ENCODE measurements around the gene OR2L3.
"Not testable (repeated sequence)": the region's sequence is repeated elsewhere in the genome, so short reads cannot be mapped to it uniquely, and the experiment has no call there.

DNA sequence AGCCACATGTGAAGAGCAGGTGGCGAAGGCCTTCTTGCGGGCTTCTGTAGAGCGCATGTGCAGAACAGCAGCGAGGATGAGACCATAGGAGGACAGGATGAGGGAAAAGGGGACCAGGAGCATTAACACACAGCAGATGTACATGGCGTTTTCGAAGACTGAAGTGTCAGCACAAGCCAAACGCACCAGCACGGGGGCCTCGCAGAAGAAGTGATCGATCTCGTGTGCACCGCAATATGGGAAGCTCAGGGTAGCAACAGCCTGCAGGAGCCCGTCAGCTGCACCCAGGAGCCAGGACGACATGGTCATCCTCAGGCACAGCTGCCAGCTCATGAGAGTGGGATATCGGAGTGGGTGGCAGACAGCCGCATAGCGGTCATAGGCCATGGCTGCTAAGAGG, 37.2 kb downstream of the OR2L3 start:
- TF ChIP-seq, protein P1, sequence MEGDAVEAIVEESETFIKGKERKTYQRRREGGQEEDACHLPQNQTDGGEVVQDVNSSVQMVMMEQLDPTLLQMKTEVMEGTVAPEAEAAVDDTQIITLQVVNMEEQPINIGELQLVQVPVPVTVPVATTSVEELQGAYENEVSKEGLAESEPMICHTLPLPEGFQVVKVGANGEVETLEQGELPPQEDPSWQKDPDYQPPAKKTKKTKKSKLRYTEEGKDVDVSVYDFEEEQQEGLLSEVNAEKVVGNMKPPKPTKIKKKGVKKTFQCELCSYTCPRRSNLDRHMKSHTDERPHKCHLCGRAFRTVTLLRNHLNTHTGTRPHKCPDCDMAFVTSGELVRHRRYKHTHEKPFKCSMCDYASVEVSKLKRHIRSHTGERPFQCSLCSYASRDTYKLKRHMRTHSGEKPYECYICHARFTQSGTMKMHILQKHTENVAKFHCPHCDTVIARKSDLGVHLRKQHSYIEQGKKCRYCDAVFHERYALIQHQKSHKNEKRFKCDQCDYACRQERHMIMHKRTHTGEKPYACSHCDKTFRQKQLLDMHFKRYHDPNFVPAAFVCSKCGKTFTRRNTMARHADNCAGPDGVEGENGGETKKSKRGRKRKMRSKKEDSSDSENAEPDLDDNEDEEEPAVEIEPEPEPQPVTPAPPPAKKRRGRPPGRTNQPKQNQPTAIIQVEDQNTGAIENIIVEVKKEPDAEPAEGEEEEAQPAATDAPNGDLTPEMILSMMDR (IDR thresholded peaks at IDR 0.05) = not testable (repeated sequence)
- not testable (repeated sequence) for TF ChIP-seq POLR2A (IDR thresholded peaks at IDR 0.05)
